Hematopoietic multipotent progenitor cell (in vitro differentiated cells): ENCODE results near the gene LYVE1. TPM values are rescaled to one million over a fixed set of nuclear protein-coding genes. Genes with fewer than 3 reads are reported as not detected.

Experiments
- DNase-seq, 3 donors: peaks; one replicate each; pipeline ENCODE4 v3.0.0-alpha.2; 2011 to 2015; ENCODE audit warnings: low read depth in 2 of 3, low spot score in 2 of 3
- total RNA-seq: library from RNA; depleted of rRNA; stranded (reverse); fragments of >200 nt; gene quantifications from one replicate; pipeline ENCODE4 v1.2.3, GENCODE V29; 2012

Gene LYVE1
- total RNA-seq, 1 donor: not detected

- DNase-seq: no peak
Measured at GRCh38 chr11:10528121-10528520, 40.3 kb downstream of the LYVE1 start.

GRCh38 chr11:10526974-10527918 lies 41.2 kb downstream of the LYVE1 start:
- no peak for DNase-seq

GRCh38 chr11:10524471-10524870 lies 44.0 kb downstream of the LYVE1 start:
- DNase-seq: no peak

GRCh38 chr11:10522921-10523320 lies 45.5 kb downstream of the LYVE1 start:
- no peak for DNase-seq

- DNase-seq: no peak
Measured at GRCh38 chr11:10522276-10522675, 46.2 kb downstream of the LYVE1 start.

- DNase-seq: no peak
Measured at GRCh38 chr11:10520562-10520961, 47.9 kb downstream of the LYVE1 start.

- no peak for DNase-seq
Measured at GRCh38 chr11:10519630-10520029, 48.8 kb downstream of the LYVE1 start.

GRCh38 chr11:10518891-10519290 lies 49.6 kb downstream of the LYVE1 start:
- DNase-seq: no peak

GRCh38 chr11:10518123-10518522 lies 50.3 kb downstream of the LYVE1 start:
- no peak for DNase-seq

- DNase-seq: no peak
Measured at GRCh38 chr11:10515418-10515817, 53.0 kb downstream of the LYVE1 start.

- no peak for DNase-seq
Measured at GRCh38 chr11:10514709-10515108, 53.8 kb downstream of the LYVE1 start.

GRCh38 chr11:10514202-10514601 lies 54.3 kb downstream of the LYVE1 start:
- DNase-seq: peak in 1 of 3 donors; percentile 37

- no peak for DNase-seq
Measured at GRCh38 chr11:10511181-10511621, 57.3 kb downstream of the LYVE1 start.

Other genes with a start within 250 kb of the LYVE1 start
- 28.0 TPM for gene AMPD3, start 113.4 kb downstream of the LYVE1 start, total RNA-seq
- gene RNF141, start 27.5 kb downstream of the LYVE1 start, total RNA-seq: 7.5 TPM
- 0.27 TPM for gene IRAG1, start 125.1 kb upstream of the LYVE1 start, total RNA-seq
- 13.5 TPM for gene CTR9, start 182.6 kb upstream of the LYVE1 start, total RNA-seq
- gene EIF4G2, start 240.3 kb upstream of the LYVE1 start, total RNA-seq: 309 TPM